Activated CD4-positive, alpha-beta T cell treated with anti-CD3 and anti-CD28 coated beads for 48 hours (primary cell): ENCODE data around the gene RAPGEF3.

ENCODE experiments used
- DNase-seq: peaks from one replicate; pipeline ENCODE4 v3.0.0-alpha.2; 2020

Gene RAPGEF3

DNA sequence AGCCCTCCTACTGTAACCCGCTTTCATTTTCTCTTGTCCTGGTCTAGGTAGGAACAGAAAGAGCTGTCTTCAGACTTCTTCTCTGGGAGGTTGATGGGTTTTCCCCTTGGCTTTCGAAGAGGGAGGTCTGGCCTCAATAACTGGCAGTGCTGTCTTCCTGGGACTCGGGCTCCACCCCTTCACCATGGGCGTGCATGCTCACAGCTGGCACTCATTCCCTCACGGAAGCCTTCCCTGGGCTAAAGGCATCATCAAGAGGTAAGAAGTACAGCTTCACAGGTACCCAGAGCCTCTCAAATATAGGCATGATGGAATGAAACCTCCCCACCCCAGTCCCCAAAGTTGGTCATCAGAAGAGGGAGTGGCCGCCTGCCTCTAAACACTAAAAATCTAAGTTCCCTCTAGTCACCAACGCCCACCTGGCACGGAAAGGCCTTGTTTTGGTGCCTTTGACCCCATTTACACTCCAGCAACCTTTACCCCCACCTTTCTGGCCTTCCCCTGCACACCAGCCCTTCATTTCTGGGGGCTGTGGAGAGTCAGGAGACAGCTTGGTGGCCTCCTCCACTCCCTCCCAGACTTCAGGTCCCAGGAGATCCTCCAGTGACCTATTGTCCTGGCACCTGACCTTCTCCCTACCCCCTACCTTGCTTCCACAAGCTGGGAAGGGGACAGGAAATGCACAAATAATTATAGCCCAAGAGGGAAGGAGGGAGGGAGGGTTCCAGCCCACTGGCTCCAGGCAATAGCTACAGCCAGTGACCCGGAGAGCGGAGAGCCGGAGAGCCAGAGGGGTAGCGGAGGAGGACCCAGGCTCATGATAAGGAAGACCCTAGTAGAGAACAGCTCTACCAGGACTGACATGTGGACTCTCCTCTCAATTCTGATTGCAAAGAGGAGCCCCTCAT lies 2.8 kb downstream of the RAPGEF3 start:
- DNase-seq = peak; percentile 52

DNA sequence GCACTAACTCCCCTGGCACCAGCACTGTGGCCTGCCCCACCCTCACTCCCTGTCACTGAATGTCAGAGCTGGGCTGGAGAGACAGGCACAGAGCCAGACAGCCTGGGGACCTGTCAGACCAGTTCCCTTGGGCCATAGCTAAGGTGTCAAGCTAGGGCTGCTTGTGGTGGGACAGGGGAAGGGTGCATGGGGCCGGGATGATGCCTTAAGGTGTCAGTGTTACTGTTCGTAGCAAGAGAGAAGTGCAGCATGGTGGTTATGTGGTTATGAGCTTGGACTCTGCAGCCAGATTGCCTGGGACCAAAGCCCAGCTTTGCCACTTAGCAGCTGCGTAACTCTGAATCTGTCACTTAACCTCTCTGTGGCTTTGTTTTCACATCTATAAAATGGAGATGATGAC lies 3.8 kb downstream of the RAPGEF3 start:
- no peak for DNase-seq

DNA sequence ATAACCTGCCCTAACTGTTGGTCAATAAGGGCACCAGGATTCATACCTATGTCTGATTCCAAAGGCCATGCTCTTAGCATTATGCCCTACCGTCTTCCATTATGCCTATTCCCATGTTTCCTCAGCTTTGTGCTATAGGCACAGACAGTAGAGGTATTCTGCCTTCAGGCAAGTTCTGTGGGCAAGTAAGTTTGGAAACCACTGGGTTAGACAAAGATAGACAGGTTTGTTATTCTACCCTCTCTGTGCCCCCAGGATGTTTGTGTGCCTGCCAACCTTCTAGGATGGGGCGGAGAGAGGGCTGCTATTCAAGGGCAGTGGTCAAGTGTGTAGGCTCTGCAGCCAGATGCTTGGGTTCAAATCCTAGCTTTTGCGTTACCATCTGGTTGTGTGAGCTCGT lies 4.6 kb downstream of the RAPGEF3 start:
- DNase-seq = no peak

DNA sequence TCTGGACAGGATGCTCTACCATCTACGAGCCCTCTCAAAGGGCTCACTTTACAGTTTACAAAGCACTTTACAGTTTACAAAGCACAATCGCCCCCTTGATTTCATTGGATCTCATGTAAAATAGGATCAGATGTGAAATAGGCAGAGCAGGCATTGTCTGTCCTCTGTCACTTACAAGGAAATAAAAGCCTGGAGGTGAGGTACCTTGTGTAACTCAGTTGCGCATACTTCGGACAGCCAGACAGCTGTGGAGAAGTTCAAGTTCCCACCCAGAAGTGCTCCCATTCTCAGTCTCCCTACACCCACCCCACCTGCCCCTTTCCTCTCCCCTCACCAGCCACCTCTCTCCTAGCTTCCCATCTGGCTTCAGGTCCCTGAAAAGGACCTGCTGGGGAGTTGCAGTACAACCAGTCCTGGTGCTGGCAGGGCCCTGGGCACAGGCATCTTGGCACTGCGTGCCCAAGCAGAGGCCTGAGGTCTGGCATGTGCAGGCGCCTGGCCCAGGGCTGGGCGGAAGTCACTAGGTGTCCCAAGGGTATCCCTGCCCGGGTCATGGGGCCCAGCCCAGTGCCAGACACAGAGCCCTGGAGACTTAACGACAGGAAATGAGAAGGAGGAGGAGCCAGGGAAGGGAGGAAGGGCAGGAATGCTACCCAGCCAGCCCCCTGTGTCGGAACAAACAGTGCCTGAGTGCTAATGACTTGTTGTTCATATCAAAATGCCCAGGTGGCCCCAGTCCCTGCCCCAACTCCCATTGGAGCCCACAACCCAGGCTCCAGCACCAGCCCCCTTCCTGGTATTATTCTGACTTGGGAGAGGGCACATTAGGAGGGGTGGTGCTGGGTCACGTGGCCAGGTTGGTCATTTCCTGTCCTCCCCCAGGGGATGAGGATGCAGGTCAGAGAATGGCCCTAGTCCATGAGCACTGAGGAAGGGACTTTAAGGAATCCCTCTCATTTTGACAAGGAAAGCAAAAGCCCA lies 5.4 kb downstream of the RAPGEF3 start:
- DNase-seq = no peak

DNA sequence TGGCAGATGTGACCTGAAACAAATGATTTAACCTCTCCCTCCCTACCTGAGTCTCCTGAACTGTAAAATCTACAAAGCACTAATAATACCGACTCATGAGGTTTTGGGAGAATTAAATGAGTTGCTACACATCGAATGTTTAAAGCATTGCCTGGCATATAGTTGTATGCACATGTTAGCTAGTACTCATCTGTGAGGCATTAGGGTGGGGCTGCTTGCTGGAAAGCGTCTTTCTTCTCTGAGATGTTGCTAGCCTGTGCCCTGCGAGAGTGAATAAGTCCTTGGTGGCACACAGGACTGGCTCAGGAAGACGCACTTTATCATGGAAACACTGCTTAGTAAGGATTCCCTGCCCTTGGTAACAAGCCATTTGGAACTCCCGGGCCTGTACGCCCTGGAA lies 6.1 kb downstream of the RAPGEF3 start:
- DNase-seq = no peak

DNA sequence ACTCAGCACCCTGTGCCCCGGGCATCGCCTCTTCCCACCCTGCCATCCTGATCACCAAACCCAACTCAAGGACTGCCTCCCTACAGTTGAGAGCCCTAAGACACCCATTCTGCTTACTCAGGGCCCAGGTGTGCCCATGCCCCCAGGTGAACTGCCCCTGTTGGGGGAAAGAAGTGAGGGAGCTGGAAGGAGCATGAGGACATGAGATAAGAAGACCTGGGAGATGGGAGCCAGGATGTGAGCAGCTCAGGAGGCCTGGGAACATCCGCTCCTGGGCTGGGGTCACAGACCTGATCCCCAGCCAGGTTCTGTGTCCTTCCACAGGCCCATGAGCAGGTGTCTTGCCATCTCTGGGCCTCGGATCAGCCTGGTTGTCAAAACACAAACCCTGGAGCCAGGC lies 6.6 kb downstream of the RAPGEF3 start:
- DNase-seq = no peak

DNA sequence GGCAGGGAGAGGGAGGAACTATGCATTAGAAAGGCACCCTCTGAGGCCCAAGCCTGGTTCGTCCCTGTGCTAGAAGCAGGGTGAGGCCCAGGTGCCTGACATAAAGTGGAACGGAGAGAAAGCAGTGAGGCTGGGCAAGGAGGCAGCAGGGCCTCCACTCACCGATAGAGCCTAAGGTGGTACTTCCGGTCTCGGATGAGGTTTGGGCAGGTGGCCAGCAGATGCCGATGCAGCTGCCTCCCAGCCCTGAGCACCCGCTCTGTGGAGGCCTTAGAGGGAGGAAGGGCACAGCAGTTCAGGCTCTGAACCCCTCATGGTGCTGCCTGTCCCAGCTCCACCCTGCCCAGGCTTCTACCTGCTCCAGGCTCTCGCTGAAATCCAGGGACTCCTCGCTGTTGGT lies 7.1 kb downstream of the RAPGEF3 start:
- DNase-seq = no peak

DNA sequence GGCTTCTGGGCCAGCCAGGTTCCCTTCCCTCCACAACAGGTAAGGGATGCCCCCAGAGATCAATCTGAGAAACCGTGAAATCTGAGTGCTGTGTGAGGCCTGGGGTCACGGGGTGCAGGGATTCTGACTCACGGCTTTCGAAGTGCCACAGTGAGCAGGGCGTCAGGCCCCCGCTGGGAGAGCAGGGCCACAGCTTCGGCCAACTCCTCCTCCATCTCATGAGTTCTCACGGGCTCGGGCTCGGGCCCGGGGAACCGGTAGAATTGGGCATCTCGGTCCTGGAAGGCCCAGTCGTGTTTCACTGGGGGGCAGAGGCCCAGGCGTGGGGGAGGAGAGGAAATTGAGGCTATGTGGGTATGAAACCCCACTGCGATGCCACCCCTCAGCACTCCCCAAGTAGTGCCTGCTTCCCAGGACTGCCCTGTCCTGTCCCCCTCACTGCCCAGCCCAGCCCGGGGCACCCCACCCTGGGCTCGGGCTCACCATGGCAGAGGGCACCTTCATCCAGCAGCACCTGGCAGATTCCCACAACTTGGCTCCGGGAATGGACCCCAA lies 7.7 kb downstream of the RAPGEF3 start:
- DNase-seq = no peak

DNA sequence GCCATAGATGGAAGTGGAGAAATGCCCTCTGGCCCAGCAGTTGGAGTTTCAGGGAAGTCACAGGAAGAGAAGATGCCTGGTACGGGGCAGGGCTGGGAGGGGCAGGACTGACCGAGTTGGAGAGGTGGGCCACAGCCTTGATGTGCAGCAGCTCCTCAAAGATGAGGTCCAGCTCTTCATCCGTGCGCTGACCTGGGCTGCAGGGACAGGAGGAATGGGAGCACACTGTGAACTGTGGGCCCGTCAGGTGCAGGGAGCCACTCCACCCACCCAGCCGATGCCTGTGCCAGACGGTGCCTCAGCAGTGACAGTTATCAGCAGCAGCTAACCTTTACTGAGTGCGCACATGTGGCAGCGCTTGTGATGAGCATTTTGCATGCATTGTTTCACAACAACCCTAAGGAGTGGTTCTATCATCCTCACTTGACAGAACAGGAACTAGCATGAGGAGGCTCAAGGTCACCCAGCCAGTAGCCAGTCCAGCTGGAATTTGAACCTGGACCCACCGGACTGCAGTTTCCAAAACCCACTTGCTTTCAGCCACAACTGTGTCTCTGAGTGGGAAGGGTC lies 8.4 kb downstream of the RAPGEF3 start:
- no peak for DNase-seq

DNA sequence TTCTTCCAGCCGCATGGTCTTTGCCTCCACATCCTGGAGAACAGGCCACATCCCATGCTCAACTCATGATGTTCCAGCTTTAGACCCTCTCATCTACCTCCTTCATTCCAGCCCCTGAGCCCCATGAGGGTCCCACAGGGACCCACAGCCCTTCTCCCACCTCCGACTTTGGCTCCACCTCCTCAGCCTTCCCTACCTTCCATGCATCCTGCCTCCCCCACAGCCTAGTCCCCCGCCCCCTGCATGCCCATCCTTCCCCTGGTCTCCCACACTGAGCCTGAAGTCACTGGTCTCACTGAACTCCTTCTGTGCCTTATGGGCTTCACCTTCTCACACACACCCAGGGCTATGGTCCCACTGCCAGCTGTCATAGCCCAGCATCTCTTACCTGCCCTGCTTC lies 9.8 kb downstream of the RAPGEF3 start:
- DNase-seq = no peak

DNA sequence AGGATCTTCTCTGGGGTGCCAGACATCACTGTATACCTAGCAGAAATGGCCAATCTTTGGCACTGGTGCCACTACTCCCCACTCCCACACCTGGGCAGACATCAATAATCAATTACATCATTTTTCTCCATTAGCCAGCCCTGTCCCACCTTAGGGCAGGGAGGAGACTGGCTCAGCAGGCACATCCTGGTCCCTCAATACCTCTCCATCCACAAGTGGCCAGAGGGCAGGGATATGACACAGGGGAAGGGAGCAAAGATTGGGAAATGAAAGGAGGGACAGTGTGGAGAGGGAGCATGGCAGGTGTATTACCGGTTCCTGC lies 10.2 kb downstream of the RAPGEF3 start:
- no peak for DNase-seq

DNA sequence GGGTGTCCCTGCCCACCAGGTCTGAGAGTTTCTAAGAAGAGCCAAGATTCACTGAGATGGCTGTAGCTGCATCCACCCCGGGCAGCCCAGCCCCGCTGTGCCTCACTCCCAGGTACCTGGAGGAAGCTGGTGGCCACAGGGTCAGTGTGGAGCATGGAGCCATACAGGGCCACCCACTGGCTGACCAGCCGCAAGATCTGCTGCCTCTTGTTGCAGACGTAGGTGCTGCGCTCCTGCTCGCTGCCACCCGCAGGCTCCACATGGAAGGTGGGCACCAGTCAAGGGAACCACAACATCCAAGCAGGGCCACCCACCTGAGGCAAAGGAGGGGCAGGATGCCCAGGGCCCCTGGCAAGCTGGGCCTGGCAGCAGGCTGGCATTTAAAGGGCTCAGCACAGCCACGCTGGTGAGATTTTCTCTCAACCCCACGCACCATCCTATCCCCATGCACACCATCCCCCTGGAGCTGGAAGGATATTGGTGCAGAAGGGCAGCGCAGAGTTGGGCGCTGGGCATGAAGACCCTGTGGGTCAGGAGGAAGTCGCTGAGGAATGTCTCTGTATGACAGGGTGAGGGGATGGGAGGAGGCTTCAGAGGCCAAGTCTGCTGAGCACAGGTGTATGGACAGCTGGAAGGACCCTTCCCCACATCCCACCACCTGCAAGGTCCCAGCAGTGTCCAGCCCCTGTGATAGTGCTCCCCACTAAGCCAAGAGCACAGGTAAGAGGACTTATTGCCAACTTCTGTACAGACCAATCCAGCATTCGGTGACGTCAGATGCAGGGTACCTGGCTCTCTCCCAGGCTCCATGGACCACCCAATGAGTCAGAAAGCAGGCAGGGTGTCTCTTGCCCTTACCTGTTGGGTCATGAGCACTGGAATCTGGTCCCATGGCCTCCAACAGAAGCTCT lies 10.8 kb downstream of the RAPGEF3 start:
- no peak for DNase-seq

DNA sequence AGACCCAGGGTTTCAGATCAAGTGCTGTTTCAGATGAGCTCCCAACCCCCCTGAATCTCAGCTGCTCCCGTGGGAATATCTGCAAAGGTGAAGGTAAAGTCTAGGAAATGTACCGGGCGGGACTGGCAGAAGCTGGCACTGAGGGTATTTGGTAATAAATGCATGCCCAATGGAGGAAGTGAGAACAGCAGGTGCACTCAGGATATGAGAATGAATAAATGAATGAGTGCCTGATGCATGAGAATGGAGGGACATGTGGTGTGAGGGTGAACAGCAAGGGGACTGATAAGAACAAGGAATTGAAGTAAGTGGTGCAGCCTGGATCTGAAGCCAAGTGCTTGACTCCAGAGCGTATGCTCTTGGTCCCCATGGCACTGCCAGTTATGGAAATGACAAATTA lies 11.6 kb downstream of the RAPGEF3 start:
- DNase-seq = no peak

DNA sequence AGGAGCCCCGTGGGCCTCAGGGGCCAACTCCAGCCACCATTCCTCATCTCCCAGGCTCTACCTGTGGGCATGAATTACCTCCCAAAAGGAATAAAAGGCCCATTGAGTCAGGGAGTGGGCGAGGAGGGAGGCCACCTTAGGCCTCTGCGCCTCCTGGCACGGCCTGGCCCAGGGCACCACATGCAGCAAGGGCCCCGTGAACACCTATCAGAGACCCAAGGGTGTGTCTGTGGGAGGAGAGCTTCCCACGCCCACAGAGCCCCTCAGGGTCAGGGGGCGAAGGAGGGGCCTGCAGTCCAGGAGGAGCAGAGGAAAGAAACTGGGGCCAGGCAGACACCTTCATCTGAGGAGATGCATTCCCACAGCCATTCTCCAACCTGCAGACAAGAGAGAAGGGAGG lies 12.2 kb downstream of the RAPGEF3 start:
- no peak for DNase-seq

DNA sequence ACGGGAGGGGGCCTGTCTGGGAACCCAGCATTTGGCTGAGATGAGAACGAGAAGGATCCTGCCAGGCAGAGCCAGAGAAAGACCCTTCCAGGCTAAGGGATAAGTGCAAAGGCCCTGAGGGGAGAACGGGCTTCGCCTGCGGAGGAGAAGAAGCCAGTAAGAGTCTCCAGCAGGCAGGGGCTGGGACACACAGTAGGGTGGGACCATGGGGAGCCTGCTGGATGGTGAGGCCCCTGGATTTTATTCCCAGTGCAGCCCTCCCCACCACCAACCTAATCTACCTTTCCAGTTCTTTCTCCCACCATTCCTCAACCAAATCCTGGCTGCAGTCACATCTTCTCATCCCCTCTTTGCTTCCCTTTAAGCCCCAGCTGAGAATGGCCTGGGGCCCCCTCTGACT lies 12.6 kb downstream of the RAPGEF3 start:
- DNase-seq = no peak

DNA sequence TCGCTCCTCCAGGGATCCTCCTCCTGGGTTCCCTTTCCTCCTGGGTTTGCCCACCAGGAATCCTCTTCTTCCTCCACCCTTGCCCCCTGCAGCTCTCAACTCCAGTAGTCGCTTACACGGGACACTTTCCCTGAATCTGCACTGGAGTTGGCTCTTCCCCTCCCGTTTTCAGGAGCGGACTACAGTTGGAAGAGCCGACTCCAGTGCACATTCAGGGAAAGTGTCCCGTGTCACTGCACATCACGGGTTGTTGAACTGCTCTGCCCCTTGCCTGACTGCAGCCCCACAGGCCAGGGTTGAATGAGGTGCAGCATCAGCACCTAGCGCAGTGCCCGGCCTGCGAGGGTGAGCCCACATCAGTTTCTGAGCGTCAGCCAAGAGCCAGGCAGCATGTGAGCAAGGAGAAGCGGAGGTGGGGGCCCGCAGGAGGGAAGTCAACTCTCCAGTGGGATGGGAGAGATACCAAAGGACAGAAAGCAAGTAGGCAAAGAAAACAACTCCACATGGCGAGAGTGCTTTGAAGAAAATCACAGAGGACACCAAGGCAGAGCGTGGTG lies 13.1 kb downstream of the RAPGEF3 start:
- no peak for DNase-seq

DNA sequence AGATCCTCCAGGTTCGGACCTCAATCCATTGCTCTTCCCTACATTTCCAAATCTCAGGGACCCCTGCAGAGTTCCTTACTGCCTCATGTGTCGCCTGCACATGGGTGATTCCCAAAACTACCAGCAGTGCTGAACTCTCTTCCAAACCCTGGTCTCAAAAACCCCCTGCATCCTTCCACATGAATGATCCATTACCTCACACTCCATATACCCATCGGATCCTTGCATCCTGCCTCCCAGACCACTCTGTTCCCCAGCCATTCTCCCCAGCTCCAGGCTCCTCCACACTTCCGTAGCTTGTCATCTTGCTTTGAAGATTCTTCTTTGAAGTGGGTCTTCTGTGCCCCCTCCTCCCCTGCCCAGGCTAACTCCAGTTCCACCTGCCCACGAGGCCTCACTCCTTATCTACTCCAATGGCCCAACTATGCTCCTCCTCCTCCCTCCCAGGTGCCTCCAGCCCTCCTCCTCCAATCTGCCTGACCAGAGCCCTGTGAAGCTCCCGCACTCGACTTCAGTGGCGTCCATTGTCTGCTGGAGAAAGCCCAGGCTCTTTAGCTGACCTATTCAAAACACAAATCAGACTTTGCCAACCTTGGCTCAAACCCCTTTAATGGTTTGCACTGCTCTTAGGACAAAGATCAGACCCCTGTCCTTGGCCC lies 13.8 kb downstream of the RAPGEF3 start:
- DNase-seq = no peak

DNA sequence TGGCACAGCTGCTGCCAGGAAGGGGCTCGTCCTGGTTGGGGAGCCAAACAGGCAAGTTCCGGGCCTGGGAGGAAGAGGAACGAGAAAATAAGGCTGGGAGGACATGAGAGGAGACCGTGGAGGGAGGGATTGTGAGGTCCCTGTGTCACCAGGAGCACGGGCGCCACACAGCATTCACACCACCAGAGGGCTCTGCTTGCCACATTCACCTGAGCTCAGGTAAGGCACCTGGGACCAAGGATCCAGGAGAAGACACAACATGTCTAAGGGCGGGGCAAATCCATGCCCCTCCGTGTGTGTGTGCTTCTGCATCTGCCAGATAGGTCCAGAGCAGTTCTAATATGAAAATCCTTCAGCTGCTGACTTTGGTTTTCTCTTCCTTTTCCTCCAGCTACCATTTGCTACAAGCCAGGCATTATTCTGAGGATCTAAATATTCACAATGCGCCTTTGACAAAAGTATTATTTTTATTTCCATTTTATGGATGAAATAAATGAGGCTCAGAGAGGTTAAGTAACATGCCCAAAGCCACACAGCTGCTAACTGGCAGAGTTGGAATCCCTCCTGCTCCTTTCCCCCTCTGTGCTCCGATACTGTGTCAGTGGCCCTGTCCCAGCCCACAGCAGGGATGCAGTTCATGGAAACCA lies 14.6 kb downstream of the RAPGEF3 start:
- DNase-seq = peak; percentile 63

DNA sequence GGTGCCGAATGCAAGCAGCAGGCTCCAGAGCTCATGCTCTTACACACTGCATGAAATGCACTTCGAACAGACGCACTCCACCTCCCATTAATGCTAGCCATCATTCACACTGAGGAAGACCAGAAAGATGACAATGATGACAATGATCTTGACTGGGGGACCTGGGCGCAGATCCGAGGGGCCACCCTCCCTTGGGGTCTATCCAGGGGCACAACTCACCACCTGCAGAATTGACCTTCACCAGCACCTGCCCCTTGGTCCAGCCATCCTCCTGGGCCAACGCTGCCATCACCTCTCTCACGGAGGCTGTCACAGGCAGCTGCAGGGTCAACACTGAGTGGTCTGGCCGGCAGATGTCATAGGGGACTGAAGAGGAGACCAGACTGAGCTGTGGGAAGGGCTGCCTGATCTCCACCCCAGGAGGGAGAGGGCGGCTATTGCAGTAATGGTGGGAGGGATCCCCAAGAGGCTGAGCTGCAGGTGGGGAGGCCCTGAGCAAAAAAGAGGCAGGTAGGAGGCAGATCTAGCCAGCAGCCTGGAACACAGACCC lies 15.3 kb downstream of the RAPGEF3 start:
- no peak for DNase-seq

DNA sequence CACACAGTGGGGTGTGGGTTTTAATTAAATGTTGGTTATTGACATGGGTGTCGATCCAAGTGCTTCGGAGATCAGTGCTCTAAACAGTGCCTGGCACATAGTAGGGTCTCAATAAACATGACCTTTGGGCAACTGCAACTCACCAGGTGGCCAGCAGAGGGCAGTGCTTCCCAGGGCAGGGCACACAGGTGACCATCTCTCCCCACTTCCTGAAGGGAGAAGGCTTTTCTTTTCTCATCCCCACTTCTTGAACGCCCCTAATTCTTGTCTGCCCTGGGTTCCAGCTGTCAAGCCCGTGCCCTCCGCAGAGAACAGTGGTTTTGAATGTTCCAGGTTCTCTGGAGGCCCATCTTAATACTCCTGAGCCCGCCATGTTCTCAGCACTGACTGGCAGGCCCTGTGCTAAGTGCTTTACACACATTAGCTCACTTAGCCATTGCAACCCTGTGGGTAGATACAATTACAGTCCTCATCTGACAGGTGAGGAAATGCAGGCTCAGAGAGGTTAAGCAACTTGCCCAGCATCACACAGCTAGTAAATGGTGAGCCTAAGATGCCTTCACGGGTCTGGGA lies 16.3 kb downstream of the RAPGEF3 start:
- DNase-seq = peak; percentile 84
